NCI-H1105 (cell line): ENCODE results near the gene SNAP47.

Experiments
- DNase-seq: peaks from one replicate; lab custom pipeline; 2025; lab: John Stamatoyannopoulos, UW

Gene SNAP47

GRCh38 chr1:227785094-227785804 lies 50.0 kb downstream of the SNAP47 start:
- DNase-seq, result no peak

GRCh38 chr1:227785805-227786671 lies 50.8 kb downstream of the SNAP47 start:
- no peak for DNase-seq

GRCh38 chr1:227786673-227787512 lies 51.7 kb downstream of the SNAP47 start:
- DNase-seq, result no peak

GRCh38 chr1:227787513-227788270 lies 52.5 kb downstream of the SNAP47 start:
- DNase-seq, result peak; percentile 83

- peak; percentile 52 for DNase-seq
Measured at GRCh38 chr1:227788271-227789083, 53.2 kb downstream of the SNAP47 start.

GRCh38 chr1:227789084-227790033 lies 54.1 kb downstream of the SNAP47 start:
- DNase-seq, result no peak

GRCh38 chr1:227790034-227790400 lies 54.8 kb downstream of the SNAP47 start:
- no peak for DNase-seq

- DNase-seq, result no peak
Measured at GRCh38 chr1:227790868-227791267, 55.6 kb downstream of the SNAP47 start.

GRCh38 chr1:227791425-227792143 lies 56.3 kb downstream of the SNAP47 start:
- DNase-seq, result no peak

GRCh38 chr1:227792216-227793078 lies 57.2 kb downstream of the SNAP47 start:
- no peak for DNase-seq

- no peak for DNase-seq
Measured at GRCh38 chr1:227793079-227793947, 58.1 kb downstream of the SNAP47 start.

GRCh38 chr1:227793948-227794816 lies 58.9 kb downstream of the SNAP47 start:
- DNase-seq, result no peak

- no peak for DNase-seq
Measured at GRCh38 chr1:227794817-227795192, 59.6 kb downstream of the SNAP47 start.

GRCh38 chr1:227795732-227796131 lies 60.5 kb downstream of the SNAP47 start:
- DNase-seq, result no peak

GRCh38 chr1:227796359-227796915 lies 61.2 kb downstream of the SNAP47 start:
- DNase-seq, result no peak

GRCh38 chr1:227797144-227797543 lies 61.9 kb downstream of the SNAP47 start:
- DNase-seq, result no peak
